Endothelial cell of umbilical vein (primary cell): ENCODE measurements around the gene RAB7B. TPM values are rescaled to one million over a fixed set of nuclear protein-coding genes. Genes with fewer than 3 reads are reported as not detected.

Experiments used
- BruUV-seq: library from RNA; stranded (reverse); fragments of 400-500 nt; replicated peaks from 2 replicates; lab custom pipeline; 2021; lab: Mats Ljungman, UMichigan
- CTCF ChIA-PET: fragments of 300-600, 350-600 bp; sonication (Branson Sonifier 250); formaldehyde crosslinking; loops from one replicate; lab custom pipeline; 2021; ENCODE audit warnings: antibody characterized with exemption, inconsistent platforms; lab: Charles Lee
- POLR2A ChIA-PET: fragments of 300-600, 350-600 bp; sonication (Branson Sonifier 250); formaldehyde crosslinking; loops from one replicate; lab custom pipeline; 2021; ENCODE audit warnings: antibody characterized with exemption, inconsistent platforms; lab: Charles Lee
- DNase-seq: peaks from one replicate; pipeline ENCODE4 v3.0.0-alpha.2; 2011; ENCODE audit warnings: low read depth, low spot score
- FAIRE-seq: peaks from 2 replicates; lab custom pipeline; 2011; peaks lifted over from hg19 to GRCh38; lab: Jason Lieb, UNC
- H2AFZ ChIP-seq: 2 replicates; pipeline ENCODE4 v1.6.0; 2012; ENCODE audit warnings: low read depth, low read length, control low read depth, inconsistent platforms
- H3K27ac ChIP-seq: 2 replicates; pipeline ENCODE4 v1.5.1; 2011; ENCODE audit warnings: low read depth, mild to moderate bottlenecking, control low read depth, low read length, moderate library complexity; ENCODE audit not compliant: insufficient read depth
- H3K27me3 ChIP-seq, 2 experiments: 2 replicates each; pipeline versions ENCODE4 v1.6.0 to v1.6.1; 2011; ENCODE audit warnings: low read length in 2 of 2, mixed read lengths in 1 of 2; ENCODE audit not compliant: control insufficient read depth in 2 of 2, insufficient read depth in 2 of 2
- H3K36me3 ChIP-seq, 2 experiments: 2 replicates in 1 of 2; 3 replicates in 1 of 2; pipeline ENCODE4 v1.5.1; 2011; ENCODE audit warnings: low read length in 2 of 2, mild to moderate bottlenecking in 1 of 2, moderate library complexity in 1 of 2; ENCODE audit not compliant: control insufficient read depth in 2 of 2, insufficient read depth in 2 of 2; ENCODE audit errors: extremely low read depth in 1 of 2
- H3K4me1 ChIP-seq: 3 replicates; pipeline ENCODE4 v1.5.1; 2011; ENCODE audit warnings: mild to moderate bottlenecking, low read length; ENCODE audit not compliant: control insufficient read depth, insufficient read depth; ENCODE audit errors: extremely low read depth
- H3K4me2 ChIP-seq: 2 replicates; pipeline ENCODE4 v1.6.1; 2011; ENCODE audit warnings: low read length, control low read depth, mixed read lengths; ENCODE audit not compliant: insufficient read depth
- H3K4me3 ChIP-seq, 3 experiments: fragments of 200-600 bp in 1 of 3; sonication (generic), shearing (Covaris generic) in 1 of 3; replicated peaks in 1 of 3; 2 replicates each; pipeline ENCODE4 v1.5.1; 2011 to 2016; ENCODE audit warnings: control low read depth in 3 of 3, low read length in 3 of 3, mild to moderate bottlenecking in 2 of 3, inconsistent platforms in 1 of 3, low read depth in 1 of 3, moderate library complexity in 1 of 3; ENCODE audit not compliant: insufficient read depth in 1 of 3
- H3K79me2 ChIP-seq: 2 replicates; pipeline ENCODE4 v1.6.0; 2012; ENCODE audit warnings: low read length, inconsistent platforms; ENCODE audit not compliant: control insufficient read depth, insufficient read depth
- H3K9ac ChIP-seq: replicated peaks from 2 replicates; pipeline ENCODE3; 2011; ENCODE audit warnings: low read length, control low read depth; ENCODE audit not compliant: insufficient read depth; ENCODE audit errors: extremely low read depth
- H3K9me1 ChIP-seq: replicated peaks from 3 replicates; pipeline ENCODE4 v1.6.0; 2011; ENCODE audit warnings: mild to moderate bottlenecking, low read length; ENCODE audit not compliant: control insufficient read depth, insufficient read depth; ENCODE audit errors: extremely low read depth
- H3K9me3 ChIP-seq: replicated peaks from 2 replicates; pipeline ENCODE4 v1.5.1; 2012; ENCODE audit warnings: low read length, inconsistent platforms; ENCODE audit not compliant: control insufficient read depth, insufficient read depth
- H4K20me1 ChIP-seq: replicated peaks from 2 replicates; pipeline ENCODE3; 2011; ENCODE audit warnings: mild to moderate bottlenecking, low read length; ENCODE audit not compliant: control insufficient read depth, insufficient read depth; ENCODE audit errors: extremely low read depth
- EZH2 ChIP-seq: IDR thresholded peaks from 2 replicates; pipeline ENCODE4 v1.6.1; 2012; ENCODE audit warnings: borderline replicate concordance, low read depth, mild to moderate bottlenecking, moderate library complexity, low read length, inconsistent platforms; ENCODE audit not compliant: severe bottlenecking
- FOS ChIP-seq: IDR thresholded peaks from 2 replicates; pipeline ENCODE4 v1.6.1; 2011; ENCODE audit warnings: mild to moderate bottlenecking, low read length, moderate library complexity, borderline replicate concordance; ENCODE audit not compliant: insufficient read depth
- GATA2 ChIP-seq: IDR thresholded peaks from 2 replicates; pipeline ENCODE4 v1.7.0; 2011; ENCODE audit warnings: low read depth, mild to moderate bottlenecking, moderate library complexity, mixed read lengths, low read length; ENCODE audit not compliant: insufficient read length, insufficient read depth
- JUN ChIP-seq: IDR thresholded peaks from 2 replicates; pipeline ENCODE4 v1.6.1; 2011; ENCODE audit warnings: borderline replicate concordance, low read depth; ENCODE audit not compliant: insufficient read length, insufficient read depth
- MYC ChIP-seq: IDR thresholded peaks from one replicate; pipeline ENCODE4 v1.6.1; 2011; ENCODE audit warnings: mild to moderate bottlenecking, low read depth, low read length
- POLR2A ChIP-seq: IDR thresholded peaks from 2 replicates; pipeline ENCODE4 v1.6.1; 2012; ENCODE audit warnings: low read depth, mild to moderate bottlenecking, control low read depth, low read length
- POLR2AphosphoS5 ChIP-seq: IDR thresholded peaks from 2 replicates; pipeline ENCODE4 v1.6.1; 2012; ENCODE audit warnings: low read depth, mild to moderate bottlenecking, control low read depth, low read length, moderate library complexity; ENCODE audit not compliant: insufficient read depth
- dilution Hi-C: fragments of 300-500 bp; cut with MboI; formaldehyde crosslinking; loops from one replicate; pipeline ENCODE4 v1.15.0; 2019; ENCODE audit warnings: low sequenced_read_pairs; ENCODE audit not compliant: extremely low pct_ligation_motif_present
- intact Hi-C: fragments of 100-400 bp; cut with micrococcal nuclease; formaldehyde crosslinking; loops from one replicate; pipeline ENCODE4 v1.10.0; 2022
- polyA plus RNA-seq, 4 experiments: library from polyadenylated mRNA; depleted of rRNA in 3 of 4; stranded (reverse) in 3 of 4; unstranded in 1 of 4; fragments of >200 nt; gene quantifications; 2 replicates each; pipeline versions ENCODE4 v1.2.1 to v1.2.3, GENCODE V29; 2011 to 2012; ENCODE audit warnings: missing spikeins in 1 of 4
- total RNA-seq: library from RNA; stranded (reverse); gene quantifications from 2 replicates; pipeline ENCODE4 v1.2.3, GENCODE V29; 2021
- TF ChIP-seq, protein P1 (sequence below): IDR thresholded peaks from 2 replicates; pipeline ENCODE4 v1.6.1; 2011; ENCODE audit not compliant: insufficient read depth, insufficient read length
- TF ChIP-seq, protein P2 (sequence below), 2 donors: IDR thresholded peaks; 1 replicate in 1 of 2; 2 replicates in 1 of 2; pipeline ENCODE4 v1.5.1; 2011; ENCODE audit warnings: low read length in 2 of 2, mild to moderate bottlenecking in 2 of 2, moderate library complexity in 2 of 2, control low read depth in 1 of 2, inconsistent platforms in 1 of 2, low read depth in 1 of 2; ENCODE audit not compliant: insufficient read depth in 1 of 2; ENCODE audit errors: extremely low read depth in 1 of 2

The RAB7B gene
- total and polyA plus RNA-seq, 2 donors (not counting 3 experiments of a cell fraction or from before 2014, with no cell fraction given): 0.15 TPM; not detected in 1

DNA sequence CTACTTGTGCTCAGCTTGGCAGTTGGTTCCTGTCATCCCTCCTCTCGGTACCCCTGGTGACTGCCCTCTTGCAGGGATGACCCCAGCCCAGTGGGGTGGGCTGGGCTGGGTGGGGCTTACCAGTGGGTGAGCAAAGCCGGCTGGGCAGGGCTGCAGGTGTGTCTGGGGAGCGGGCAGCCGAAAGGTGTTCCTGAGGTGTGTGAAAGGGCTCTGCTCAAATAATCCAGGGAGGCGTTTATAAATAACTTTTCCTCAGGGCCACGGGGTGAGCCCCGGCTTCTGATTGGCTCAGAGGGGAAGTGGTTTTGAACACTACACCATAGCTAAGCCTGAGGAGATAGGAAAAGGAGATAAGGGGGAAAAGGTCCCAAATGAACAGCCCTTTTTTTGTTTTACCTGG, 60.0 kb downstream of the RAB7B start, which contains the start of gene SLC26A9:
Gene SLC26A9, minus strand, starts transcription at position 212 of the 400 bp plus-strand sequence. CDS start 7,636 bp downstream, outside the sequence.
- no peaks in the 10 kb centered on the region for H3K79me2 ChIP-seq
- dilution Hi-C loops (no loop called here), intact Hi-C loops (no loop called here)
- H3K9ac ChIP-seq: no peak within 1 kb of the TSS
- H3K4me3 ChIP-seq: no peak within 1 kb of the TSS
- no TSS peak for BruUV-seq
- H3K27me3 ChIP-seq: peaks cover 20 to 22% of the 10 kb centered on the region in 2 experiments
- no peaks in the 10 kb centered on the region for H3K9me3 ChIP-seq
- H3K27ac ChIP-seq: no peak within 1 kb of the TSS
- TF ChIP-seq EZH2: no peak
- TF ChIP-seq POLR2AphosphoS5: no peak
- no peak for TF ChIP-seq JUN
- TF ChIP-seq GATA2: no peak
- no peak for TF ChIP-seq MYC
- TF ChIP-seq, protein P1, sequence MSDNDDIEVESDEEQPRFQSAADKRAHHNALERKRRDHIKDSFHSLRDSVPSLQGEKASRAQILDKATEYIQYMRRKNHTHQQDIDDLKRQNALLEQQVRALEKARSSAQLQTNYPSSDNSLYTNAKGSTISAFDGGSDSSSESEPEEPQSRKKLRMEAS: no peak
- TF ChIP-seq FOS: no peak
- TF ChIP-seq, protein P2, sequence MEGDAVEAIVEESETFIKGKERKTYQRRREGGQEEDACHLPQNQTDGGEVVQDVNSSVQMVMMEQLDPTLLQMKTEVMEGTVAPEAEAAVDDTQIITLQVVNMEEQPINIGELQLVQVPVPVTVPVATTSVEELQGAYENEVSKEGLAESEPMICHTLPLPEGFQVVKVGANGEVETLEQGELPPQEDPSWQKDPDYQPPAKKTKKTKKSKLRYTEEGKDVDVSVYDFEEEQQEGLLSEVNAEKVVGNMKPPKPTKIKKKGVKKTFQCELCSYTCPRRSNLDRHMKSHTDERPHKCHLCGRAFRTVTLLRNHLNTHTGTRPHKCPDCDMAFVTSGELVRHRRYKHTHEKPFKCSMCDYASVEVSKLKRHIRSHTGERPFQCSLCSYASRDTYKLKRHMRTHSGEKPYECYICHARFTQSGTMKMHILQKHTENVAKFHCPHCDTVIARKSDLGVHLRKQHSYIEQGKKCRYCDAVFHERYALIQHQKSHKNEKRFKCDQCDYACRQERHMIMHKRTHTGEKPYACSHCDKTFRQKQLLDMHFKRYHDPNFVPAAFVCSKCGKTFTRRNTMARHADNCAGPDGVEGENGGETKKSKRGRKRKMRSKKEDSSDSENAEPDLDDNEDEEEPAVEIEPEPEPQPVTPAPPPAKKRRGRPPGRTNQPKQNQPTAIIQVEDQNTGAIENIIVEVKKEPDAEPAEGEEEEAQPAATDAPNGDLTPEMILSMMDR (IDR thresholded peaks at IDR 0.05; ENCODE audit: extremely low read depth in 1 of 2, insufficient read depth in 1 of 2, low read depth in 1 of 2, low read length in 2 of 2): no peak
- no peak for TF ChIP-seq POLR2A
- H2AFZ ChIP-seq: no peak within 1 kb of the TSS
- ChIA-PET CTCF (interaction anchor here (1.4 to 9.3 kb wide), 2 partner anchors 24 to 34 kb away, joined by 7 to 67 read pairs; no protein-coding TSS in a partner anchor), POLR2A (no interaction called here)
- H3K36me3 ChIP-seq: no peaks in the 10 kb centered on the region
- H4K20me1 ChIP-seq: no peaks in the 10 kb centered on the region
- no peak for DNase-seq
- no peak for FAIRE-seq
- H3K4me2 ChIP-seq: no peak within 1 kb of the TSS
- H3K4me1 ChIP-seq: no peaks in the 10 kb centered on the region
- H3K9me1 ChIP-seq: no peaks in the 10 kb centered on the region
